Measurements from ENCODE around the gene NPIPA1.
"Not testable (repeated sequence)": the region's sequence is repeated elsewhere in the genome, so short reads cannot be mapped to it uniquely, and the experiment has no call there.

Gene NPIPA1

GRCh38 chr16:14937143-14937542 is at the start of gene NPIPA1:
Gene NPIPA1 (plus strand): TSS chr16:14937443. CDS start chr16:14937443, 0 bp downstream.
- intact Hi-C loops (cut with DNase I); DNase-seq: not testable (repeated sequence)

GRCh38 chr16:14892111-14892510 is 45.1 kb upstream of the NPIPA1 start:
- DNase-seq = peak in 1 of 10 donors; percentile 16
- intact Hi-C loops (cut with DNase I) = not testable (repeated sequence)

- DNase-seq; intact Hi-C loops (cut with DNase I): not testable (repeated sequence)
Measured at GRCh38 chr16:14895382-14895781, 41.9 kb upstream of the NPIPA1 start.

GRCh38 chr16:14896023-14896422 is 41.2 kb upstream of the NPIPA1 start:
- DNase-seq = peak in 2 of 10 donors; percentile 69 to 75
- intact Hi-C loops (cut with DNase I) = not testable (repeated sequence)

- intact Hi-C loops (cut with DNase I); DNase-seq: not testable (repeated sequence)
Measured at GRCh38 chr16:14897006-14897664, 40.1 kb upstream of the NPIPA1 start.

GRCh38 chr16:14898162-14898561 is 39.1 kb upstream of the NPIPA1 start:
- DNase-seq; intact Hi-C loops (cut with DNase I): not testable (repeated sequence)

GRCh38 chr16:14903191-14903957 is 33.9 kb upstream of the NPIPA1 start:
- intact Hi-C loops (cut with DNase I) = not testable (repeated sequence)
- peak in 1 of 10 donors; percentile 38 for DNase-seq

- DNase-seq; intact Hi-C loops (cut with DNase I): not testable (repeated sequence)
Measured at GRCh38 chr16:14909744-14910143, 27.5 kb upstream of the NPIPA1 start.

- DNase-seq; intact Hi-C loops (cut with DNase I): not testable (repeated sequence)
Measured at GRCh38 chr16:14910833-14911629, 26.2 kb upstream of the NPIPA1 start.

GRCh38 chr16:14911954-14912353 is 25.3 kb upstream of the NPIPA1 start:
- DNase-seq = peak; percentile 43 to 94 (median 56)
- intact Hi-C loops (cut with DNase I) = not testable (repeated sequence)

- DNase-seq; intact Hi-C loops (cut with DNase I): not testable (repeated sequence)
Measured at GRCh38 chr16:14912588-14912987, 24.7 kb upstream of the NPIPA1 start.

- DNase-seq = peak in 3 of 10 donors; percentile 74 to 80 (median 79)
- intact Hi-C loops (cut with DNase I) = not testable (repeated sequence)
Measured at GRCh38 chr16:14918504-14918903, 18.7 kb upstream of the NPIPA1 start.

GRCh38 chr16:14919837-14920600 is 17.2 kb upstream of the NPIPA1 start:
- DNase-seq = peak in 4 of 10 donors; percentile 6 to 82 (median 63)
- intact Hi-C loops (cut with DNase I) = not testable (repeated sequence)

GRCh38 chr16:14922285-14922684 is 15.0 kb upstream of the NPIPA1 start:
- intact Hi-C loops (cut with DNase I) = not testable (repeated sequence)
- DNase-seq = peak in 3 of 10 donors; percentile 19 to 46 (median 28)

GRCh38 chr16:14922968-14923367 is 14.3 kb upstream of the NPIPA1 start:
- intact Hi-C loops (cut with DNase I) = not testable (repeated sequence)
- DNase-seq = peak in 3 of 10 donors; percentile 43 to 71 (median 58)

GRCh38 chr16:14923394-14924088 is 13.7 kb upstream of the NPIPA1 start:
- peak in 3 of 10 donors; percentile 50 to 65 (median 62) for DNase-seq
- intact Hi-C loops (cut with DNase I) = not testable (repeated sequence)

GRCh38 chr16:14924359-14924758 is 12.9 kb upstream of the NPIPA1 start:
- intact Hi-C loops (cut with DNase I) = not testable (repeated sequence)
- peak in 3 of 10 donors; percentile 8 to 37 (median 12) for DNase-seq

- DNase-seq = peak in 3 of 10 donors; percentile 9 to 53 (median 47)
- intact Hi-C loops (cut with DNase I) = not testable (repeated sequence)
Measured at GRCh38 chr16:14924982-14925381, 12.3 kb upstream of the NPIPA1 start.

GRCh38 chr16:14928064-14928714 is 9.1 kb upstream of the NPIPA1 start:
- peak in 4 of 10 donors; percentile 5 to 81 (median 64) for DNase-seq
- intact Hi-C loops (cut with DNase I) = not testable (repeated sequence)
